AG04450 (cell line): Measurements from ENCODE around the gene KCP. TPM values are rescaled to one million over a fixed set of nuclear protein-coding genes. Genes with fewer than 3 reads are reported as not detected.

Source experiments
- CTCF ChIA-PET: fragments of 300-600, 350-600 bp; formaldehyde crosslinking; extraction: SDS; loops from one replicate; lab custom pipeline; 2022; ENCODE audit warnings: antibody characterized with exemption, inconsistent platforms; lab: Charles Lee
- POLR2A ChIA-PET: fragments of 350-600 bp; formaldehyde crosslinking; extraction: SDS; loops from one replicate; lab custom pipeline; 2021; ENCODE audit warnings: antibody characterized with exemption, inconsistent platforms; lab: Yijun Ruan, JAX
- DNase-seq: peaks from one replicate; pipeline ENCODE4 v3.0.0-alpha.2; 2011; ENCODE audit warnings: low read depth, low spot score
- H3K27ac ChIP-seq: one replicate; pipeline ENCODE4 v1.5.1; 2012; ENCODE audit warnings: low read depth, low read length, control low read depth
- H3K27me3 ChIP-seq: one replicate; pipeline ENCODE4 v1.6.0; 2012; ENCODE audit warnings: low read length; ENCODE audit not compliant: control insufficient read depth, insufficient read depth
- H3K4me3 ChIP-seq: 2 replicates; pipeline ENCODE4 v1.5.1; 2011; ENCODE audit warnings: mild to moderate bottlenecking, low read depth, low read length, control low read depth
- H3K9me3 ChIP-seq: 2 replicates; pipeline ENCODE4 v1.5.1; 2012; ENCODE audit warnings: low read length; ENCODE audit not compliant: control insufficient read depth, insufficient read depth
- CTCF ChIP-seq: IDR thresholded peaks from 2 replicates; pipeline ENCODE4 v1.5.1; 2011; ENCODE audit warnings: low read depth, low read length, control low read depth, inconsistent platforms
- polyA plus RNA-seq: library from polyadenylated mRNA; depleted of rRNA; stranded (reverse); fragments of >200 nt; gene quantifications from 2 replicates; pipeline ENCODE4 v1.2.3, GENCODE V29; 2011

Gene KCP
- polyA plus RNA-seq, 1 experiment = 0.04 TPM

- H3K27me3 ChIP-seq = no peaks in the 10 kb centered on the region
- no peak for TF ChIP-seq CTCF
- H3K9me3 ChIP-seq = no peaks in the 10 kb centered on the region; the same call in 1 of the 2 replicates
- DNase-seq = no peak
- CTCF ChIA-PET = no interaction called here
- H3K4me3 ChIP-seq = no peak overlapping the region
- POLR2A ChIA-PET = no interaction called here
- no peak overlapping the region for H3K27ac ChIP-seq
Measured at GRCh38 chr7:128854396-128854795, 56.1 kb downstream of the KCP start.

GRCh38 chr7:128853799-128854198, 56.7 kb downstream of the KCP start:
- DNase-seq = no peak
- CTCF ChIA-PET = no interaction called here

GRCh38 chr7:128852537-128853254, 57.8 kb downstream of the KCP start:
- TF ChIP-seq CTCF = no peak

More at GRCh38 chr7:128853799-128854198, 56.7 kb downstream of the KCP start:
- peak overlapping the region; percentile 11 for H3K27ac ChIP-seq
- no peak overlapping the region for H3K4me3 ChIP-seq
- POLR2A ChIA-PET = no interaction called here
- TF ChIP-seq CTCF = no peak
- no peaks in the 10 kb centered on the region for H3K27me3 ChIP-seq
- H3K9me3 ChIP-seq = no peaks in the 10 kb centered on the region; the same call in 1 of the 2 replicates

GRCh38 chr7:128849804-128850490, 60.6 kb downstream of the KCP start:
- no peaks in the 10 kb centered on the region for H3K27me3 ChIP-seq
- ChIA-PET POLR2A (no interaction called here), CTCF (no interaction called here)
- no peaks in the 10 kb centered on the region; the same call in 1 of the 2 replicates for H3K9me3 ChIP-seq
- TF ChIP-seq CTCF = no peak
- no peak overlapping the region for H3K27ac ChIP-seq
- H3K4me3 ChIP-seq = no peak overlapping the region
- DNase-seq = no peak

More at GRCh38 chr7:128852537-128853254, 57.8 kb downstream of the KCP start:
- Histone ChIP-seq H3K9me3 (no peaks in the 10 kb centered on the region; the same call in 1 of the 2 replicates), H3K27me3 (no peaks in the 10 kb centered on the region), H3K4me3 (no peak overlapping the region), H3K27ac (no peak overlapping the region)
- DNase-seq = no peak
- CTCF ChIA-PET = no interaction called here
- POLR2A ChIA-PET = no interaction called here

GRCh38 chr7:128849156-128849515, 61.4 kb downstream of the KCP start:
- no peak overlapping the region for H3K4me3 ChIP-seq
- no peaks in the 10 kb centered on the region; the same call in 1 of the 2 replicates for H3K9me3 ChIP-seq
- no peaks in the 10 kb centered on the region for H3K27me3 ChIP-seq
- TF ChIP-seq CTCF = no peak
- DNase-seq = no peak
- CTCF ChIA-PET = no interaction called here
- POLR2A ChIA-PET = no interaction called here
- no peak overlapping the region for H3K27ac ChIP-seq
